Uterus (tissue), 4 donors: ENCODE results near the gene CASK. TPM values are rescaled to one million over a fixed set of nuclear protein-coding genes. Genes with fewer than 3 reads are reported as not detected.

ENCODE experiments used
- DNase-seq, 2 donors: peaks; one replicate each; pipeline ENCODE4 v3.0.0-alpha.2; 2019 to 2020
- H3K27ac ChIP-seq, 2 donors: fragments of 200-600 bp; sonication (generic); 1 replicate in 1 of 2; 2 replicates in 1 of 2; pipeline ENCODE4 v1.5.1; 2016 to 2018
- H3K27me3 ChIP-seq, 2 donors: fragments of 200-600 bp; sonication (generic); one replicate each; pipeline ENCODE4 v1.5.1; 2018 to 2019; ENCODE audit warnings: control low read depth in 1 of 2
- H3K36me3 ChIP-seq, 2 donors: fragments of 200-600 bp; sonication (generic); one replicate each; pipeline ENCODE4 v1.5.1; 2019; ENCODE audit warnings: control low read depth in 1 of 2
- H3K4me1 ChIP-seq, 2 donors: fragments of 200-600 bp; sonication (generic); one replicate each; pipeline ENCODE4 v1.5.1; 2018 to 2019; ENCODE audit warnings: control low read depth in 1 of 2
- H3K4me3 ChIP-seq, 2 donors: fragments of 200-600 bp; sonication (generic); 1 replicate in 1 of 2; 2 replicates in 1 of 2; pipeline ENCODE4 v1.5.1; 2018 to 2019; ENCODE audit warnings: mild to moderate bottlenecking in 1 of 2
- H3K9me3 ChIP-seq, 2 donors: fragments of 200-600 bp; sonication (generic); one replicate each; pipeline ENCODE4 v1.5.1; 2019; ENCODE audit warnings: control low read depth in 1 of 2
- CTCF ChIP-seq, 4 experiments: fragments of 200-600 bp in 2 of 4; fragments of 450-650 bp in 2 of 4; sonication (generic) in 2 of 4; IDR thresholded peaks; one replicate each; pipeline ENCODE4 v1.5.1; 2016 to 2019; ENCODE audit warnings: antibody characterized with exemption in 4 of 4, mild to moderate bottlenecking in 2 of 4, moderate library complexity in 1 of 4
- POLR2A ChIP-seq, 2 donors: fragments of 450-650 bp; IDR thresholded peaks; one replicate each; pipeline ENCODE4 v1.6.1; 2016; ENCODE audit warnings: antibody characterized with exemption in 2 of 2, mild to moderate bottlenecking in 1 of 2, moderate library complexity in 1 of 2
- intact Hi-C: fragments of 100-400 bp; cut with DNase I; formaldehyde crosslinking; loops from one replicate; pipeline ENCODE4 v1.15.1; 2023; ENCODE audit warnings: low total_unique reads
- total RNA-seq, 4 donors: library from RNA; depleted of rRNA in 3 of 4; stranded (reverse); fragments of >200 nt in 3 of 4; gene quantifications; one replicate each; pipeline versions ENCODE4 v1.1.0 to v1.2.4, GENCODE V29; 2014 to 2023
- donor health status: DM: yes; HTN: yes; CAD: no.

The CASK gene
- total RNA-seq, 4 donors from 2014 or later, result 7.9 to 76.0 (median 40.7) TPM

GRCh38 chrX:41543668-41544067 is 379.7 kb downstream of the CASK start:
- H3K36me3 ChIP-seq, result no peaks in the 10 kb centered on the region
- no peaks in the 10 kb centered on the region for H3K4me1 ChIP-seq
- TF ChIP-seq POLR2A (IDR thresholded peaks at IDR 0.05) (no peak), CTCF (IDR thresholded peaks at IDR 0.05) (no peak)
- no peaks in the 10 kb centered on the region for H3K9me3 ChIP-seq
- H3K4me3 ChIP-seq, result no peak overlapping the region
- intact Hi-C loops, result no loop called here
- no peak overlapping the region for H3K27ac ChIP-seq
- no peaks in the 10 kb centered on the region for H3K27me3 ChIP-seq
- DNase-seq, result no peak

GRCh38 chrX:41543025-41543424 is 380.3 kb downstream of the CASK start:
- no peaks in the 10 kb centered on the region for H3K4me1 ChIP-seq
- no peak overlapping the region for H3K4me3 ChIP-seq
- H3K36me3 ChIP-seq, result no peaks in the 10 kb centered on the region
- DNase-seq, result no peak
- intact Hi-C loops, result no loop called here
- H3K27ac ChIP-seq, result no peak overlapping the region
- H3K9me3 ChIP-seq, result no peaks in the 10 kb centered on the region
- TF ChIP-seq CTCF (IDR thresholded peaks at IDR 0.05), result no peak
- no peak for TF ChIP-seq POLR2A (IDR thresholded peaks at IDR 0.05)
- no peaks in the 10 kb centered on the region for H3K27me3 ChIP-seq

- H3K27me3 ChIP-seq, result no peaks in the 10 kb centered on the region
- H3K36me3 ChIP-seq, result no peaks in the 10 kb centered on the region
- H3K27ac ChIP-seq, result no peak overlapping the region
- DNase-seq, result no peak
- no peaks in the 10 kb centered on the region for H3K4me1 ChIP-seq
- TF ChIP-seq CTCF (IDR thresholded peaks at IDR 0.05) (no peak), POLR2A (IDR thresholded peaks at IDR 0.05) (no peak)
- intact Hi-C loops, result no loop called here
- no peak overlapping the region for H3K4me3 ChIP-seq
- H3K9me3 ChIP-seq, result no peaks in the 10 kb centered on the region
Observed at GRCh38 chrX:41542536-41542935, 380.8 kb downstream of the CASK start.

GRCh38 chrX:41542135-41542534 is 381.2 kb downstream of the CASK start:
- intact Hi-C loops, result no loop called here
- Histone ChIP-seq H3K27me3 (no peaks in the 10 kb centered on the region), H3K9me3 (no peaks in the 10 kb centered on the region), H3K4me1 (no peaks in the 10 kb centered on the region), H3K4me3 (no peak overlapping the region), H3K36me3 (no peaks in the 10 kb centered on the region), H3K27ac (no peak overlapping the region)
- DNase-seq, result no peak
- TF ChIP-seq POLR2A (IDR thresholded peaks at IDR 0.05), result no peak
- no peak for TF ChIP-seq CTCF (IDR thresholded peaks at IDR 0.05)

GRCh38 chrX:41541386-41541785 is 382.0 kb downstream of the CASK start:
- Histone ChIP-seq H3K27ac (no peak overlapping the region), H3K4me3 (no peak overlapping the region), H3K36me3 (no peaks in the 10 kb centered on the region), H3K9me3 (no peaks in the 10 kb centered on the region), H3K27me3 (no peaks in the 10 kb centered on the region), H3K4me1 (no peaks in the 10 kb centered on the region)
- intact Hi-C loops, result no loop called here
- no peak for DNase-seq
- no peak for TF ChIP-seq CTCF (IDR thresholded peaks at IDR 0.05)
- TF ChIP-seq POLR2A (IDR thresholded peaks at IDR 0.05), result no peak
